HepG2 (cell line): ENCODE measurements around the gene ATP11A. TPM values are rescaled to one million over a fixed set of nuclear protein-coding genes. Genes with fewer than 3 reads are reported as not detected.

Experiments
- BRCA1 ChIP-seq: sonication (generic); formaldehyde crosslinking; IDR thresholded peaks from 2 replicates; pipeline ENCODE4 v1.4.0; 2020; ENCODE audit warnings: missing genetic modification reagents
- FOXJ3 ChIP-seq: sonication (generic); formaldehyde crosslinking; IDR thresholded peaks from 2 replicates; pipeline ENCODE4 v1.4.0; 2020; ENCODE audit warnings: missing genetic modification reagents, mild to moderate bottlenecking, borderline replicate concordance
- FOXP4 ChIP-seq: sonication (generic); formaldehyde crosslinking; IDR thresholded peaks from 2 replicates; pipeline ENCODE4 v1.4.0; 2020; ENCODE audit warnings: missing genetic modification reagents
- PHF21A ChIP-seq: sonication (generic); formaldehyde crosslinking; IDR thresholded peaks from 2 replicates; pipeline ENCODE4 v1.5.0; 2020; ENCODE audit warnings: mild to moderate bottlenecking, missing genetic modification reagents
- RBFOX2 ChIP-seq: fragments of 200-400 bp; formaldehyde crosslinking; IDR thresholded peaks from 2 replicates; pipeline ENCODE4 v1.6.1; 2017; ENCODE audit warnings: low read depth, mild to moderate bottlenecking, low read length
- SOX6 ChIP-seq, 2 experiments: fragments of 450-650 bp in 1 of 2; sonication (generic) in 1 of 2; formaldehyde crosslinking in 1 of 2; IDR thresholded peaks; 2 replicates each; pipeline versions ENCODE4 v1.4.0 to v1.6.1; 2017 to 2020; ENCODE audit warnings: antibody characterized with exemption in 1 of 2, mild to moderate bottlenecking in 1 of 2, missing genetic modification reagents in 1 of 2
- TFDP2 ChIP-seq: sonication (generic); formaldehyde crosslinking; IDR thresholded peaks from 2 replicates; pipeline ENCODE4 v1.4.0; 2020; ENCODE audit warnings: missing genetic modification reagents
- ZBTB4 ChIP-seq: sonication (generic); formaldehyde crosslinking; IDR thresholded peaks from 2 replicates; pipeline ENCODE4 v1.4.0; 2020; ENCODE audit warnings: missing genetic modification reagents, mild to moderate bottlenecking, borderline replicate concordance
- ZHX1 ChIP-seq: sonication (generic); formaldehyde crosslinking; IDR thresholded peaks from 2 replicates; pipeline ENCODE4 v1.8.1; 2022; ENCODE audit warnings: low read depth, mild to moderate bottlenecking, missing genetic modification reagents
- ZNF292 ChIP-seq: sonication (generic); formaldehyde crosslinking; IDR thresholded peaks from 2 replicates; pipeline ENCODE4 v1.8.1; 2022; ENCODE audit warnings: mild to moderate bottlenecking, low read depth, missing genetic modification reagents, borderline replicate concordance
- ZNF580 ChIP-seq: IDR thresholded peaks from 2 replicates; pipeline ENCODE4 v1.6.1; 2016; ENCODE audit warnings: low read depth, borderline replicate concordance
- ZNF607 ChIP-seq: sonication (generic); formaldehyde crosslinking; IDR thresholded peaks from 2 replicates; pipeline ENCODE4 v1.5.1; 2020; ENCODE audit warnings: missing genetic modification reagents, mild to moderate bottlenecking, borderline replicate concordance
- ZNF710 ChIP-seq: sonication (generic); formaldehyde crosslinking; IDR thresholded peaks from 2 replicates; pipeline ENCODE4 v1.5.0; 2020; ENCODE audit warnings: mild to moderate bottlenecking, missing genetic modification reagents, borderline replicate concordance
- ZNF746 ChIP-seq: sonication (generic); formaldehyde crosslinking; IDR thresholded peaks from 2 replicates; pipeline ENCODE4 v1.8.0; 2022; ENCODE audit warnings: mild to moderate bottlenecking, missing genetic modification reagents
- polyA plus RNA-seq, 8 experiments: library from polyadenylated mRNA; depleted of rRNA in 3 of 8; stranded (reverse) in 7 of 8; unstranded in 1 of 8; fragments of >200 nt; fragmentation: Illumina TruSeq in 4 of 8; extraction: Trizol in 4 of 8; gene quantifications; 2 replicates each; pipeline versions ENCODE4 v1.2.1 to v1.2.3, GENCODE V29; 2011 to 2016; ENCODE audit warnings: low read depth in 4 of 8, missing spikeins in 1 of 8, mixed read lengths in 1 of 8; ENCODE audit not compliant: insufficient read depth in 1 of 8
- total RNA-seq, 5 experiments: library from RNA; depleted of rRNA; stranded (reverse); fragments of >200 nt; fragmentation: Illumina TruSeq; extraction: Trizol; gene quantifications; 2 replicates each; pipeline ENCODE4 v1.2.3, GENCODE V29; 2016; ENCODE audit warnings: low read depth in 1 of 5

The ATP11A gene
- total and polyA plus RNA-seq, 2 of the 13 experiments (the other 11 are each of a cell fraction or from before 2014, with no cell fraction given), result 18.4 to 20.1 TPM

GRCh38 chr13:112893570-112894422 lies 204.0 kb downstream of the ATP11A start (continued):
- TF ChIP-seq TFDP2 (0 out of 2 replicates have a peak, but pooled peaks have one; percentile 38), ZNF607 (CRISPR knock-in tag) (peak; percentile 75), FOXP4 (CRISPR knock-in tag) (peak; percentile 34; the same call in 1 of the 2 replicates), ZNF746 (CRISPR knock-in tag) (peak; percentile 68; the same call in 1 of the 2 replicates), ZHX1 (CRISPR knock-in tag) (no peak), FOXJ3 (peak; percentile 50; the same call in 1 of the 2 replicates), ZNF292 (no peak; the same call in 1 of the 2 replicates), RBFOX2 (peak; percentile 21; the same call in 1 of the 2 replicates), PHF21A (CRISPR knock-in tag) (peak; percentile 67), SOX6 (IDR thresholded peaks at IDR 0.05) (no peak), SOX6 (CRISPR knock-in tag; IDR thresholded peaks at IDR 0.05) (no peak; the same call in 1 of the 2 replicates), BRCA1 (CRISPR knock-in tag) (0 out of 2 replicates have a peak, but pooled peaks have one; percentile 27), ZNF710 (CRISPR knock-in tag) (0 out of 2 replicates have a peak, but pooled peaks have one; percentile 58), ZBTB4 (no peak), ZNF580 (CRISPR knock-in tag) (peak; percentile 47; the same call in 1 of the 2 replicates)
